Body of pancreas (tissue), 4 donors: ENCODE measurements around the gene USP24. TPM values are rescaled to one million over a fixed set of nuclear protein-coding genes. Genes with fewer than 3 reads are reported as not detected.

ENCODE experiments used
- ATAC-seq: fragments of 150-250 bp; one replicate; pipeline ENCODE4 v1.9.1; 2016
- DNase-seq, 4 donors: peaks; one replicate each; pipeline ENCODE4 v3.0.0-alpha.2; 2019
- H3K27ac ChIP-seq, 4 donors: fragments of 200-600 bp; sonication (generic); 1 replicate in 3 of 4; 2 replicates in 1 of 4; pipeline versions ENCODE4 v1.5.1 to v1.6.1; 2016 to 2019; ENCODE audit warnings: mild to moderate bottlenecking in 1 of 4, mixed read lengths in 1 of 4, moderate library complexity in 1 of 4
- H3K27me3 ChIP-seq, 2 donors: fragments of 200-600 bp; sonication (generic); one replicate each; pipeline ENCODE4 v1.6.0; 2016; ENCODE audit warnings: mild to moderate bottlenecking in 1 of 2
- H3K36me3 ChIP-seq, 2 donors: fragments of 200-600 bp; sonication (generic); replicated peaks in 1 of 2; 2 replicates each; pipeline ENCODE4 v1.5.1; 2016; ENCODE audit warnings: low read depth in 2 of 2; ENCODE audit not compliant: insufficient read depth in 1 of 2
- H3K4me1 ChIP-seq: fragments of 200-600 bp; sonication (generic); one replicate; pipeline ENCODE4 v1.6.0; 2016
- H3K4me3 ChIP-seq, 2 donors: fragments of 200-600 bp; sonication (generic); 1 replicate in 1 of 2; 2 replicates in 1 of 2; pipeline ENCODE4 v1.5.1; 2016 to 2019
- H3K9me3 ChIP-seq, 3 donors: fragments of 200-600 bp; sonication (generic); 1 replicate in 2 of 3; 2 replicates in 1 of 3; pipeline ENCODE4 v1.5.1; 2016
- CTCF ChIP-seq, 7 experiments: fragments of 450-650 bp in 4 of 7; fragments of 200-600 bp in 3 of 7; sonication (generic) in 3 of 7; IDR thresholded peaks; one replicate each; pipeline ENCODE4 v1.5.1; 2016 to 2019; ENCODE audit warnings: antibody characterized with exemption in 7 of 7
- POLR2A ChIP-seq, 3 donors: fragments of 450-650 bp; IDR thresholded peaks; one replicate each; pipeline ENCODE4 v1.6.1; 2016; ENCODE audit warnings: antibody characterized with exemption in 3 of 3, mild to moderate bottlenecking in 2 of 3
- WGBS, 2 donors: methylation state at CpG; one replicate each; pipeline ENCODE4 v1.1.5; 2017; 5-methylcytosine and 5-hydroxymethylcytosine counted together
- intact Hi-C: fragments of 100-400 bp; cut with DNase I; formaldehyde crosslinking; loops from one replicate; pipeline ENCODE4 v1.15.1; 2023
- total RNA-seq, 2 donors: library from RNA; depleted of rRNA; stranded (reverse); fragments of >200 nt; gene quantifications; one replicate each; pipeline ENCODE4 v1.1.0, GENCODE V29; 2016

The USP24 gene
- total RNA-seq, 2 donors from 2014 or later = 28.3 to 68.6 TPM

GRCh38 chr1:55140546-55140983 lies 74.6 kb downstream of the USP24 start:
- ATAC-seq (peak; percentile 92), DNase-seq (peak; percentile 71 to 87 (median 76))
- Histone ChIP-seq H3K27me3 (no peaks in the 10 kb centered on the region), H3K36me3 (peaks cover 3 to 47% of the 10 kb centered on the region in 2 donors), H3K4me3 (no peak overlapping the region), H3K27ac (peak overlapping the region in 1 of 4 donors; percentile 23), H3K4me1 (no peaks in the 10 kb centered on the region), H3K9me3 (no peaks in the 10 kb centered on the region)
- intact Hi-C loops = loop anchor here (5.0 kb wide), 1 partner anchor 137 kb away; no protein-coding TSS in a partner anchor
- 2 to 6% methylated on average over 3 of the region's 3 CpGs for WGBS, 2 donors
- TF ChIP-seq POLR2A (IDR thresholded peaks at IDR 0.05) (no peak), CTCF (IDR thresholded peaks at IDR 0.05) (peak; percentile 50 to 87 (median 82))

- intact Hi-C loops = loop anchor here (5.0 kb wide), 1 partner anchor 137 kb away; no protein-coding TSS in a partner anchor
- DNase-seq (no peak), ATAC-seq (no peak)
- TF ChIP-seq POLR2A (IDR thresholded peaks at IDR 0.05) (no peak), CTCF (IDR thresholded peaks at IDR 0.05) (no peak)
- Histone ChIP-seq H3K4me3 (no peak overlapping the region), H3K27ac (no peak overlapping the region), H3K27me3 (no peaks in the 10 kb centered on the region), H3K36me3 (peaks cover 6 to 44% of the 10 kb centered on the region in 2 donors), H3K4me1 (no peaks in the 10 kb centered on the region), H3K9me3 (no peaks in the 10 kb centered on the region)
- 80 to 83% methylated on average over 2 of the region's 2 CpGs for WGBS, 2 donors
Observed at GRCh38 chr1:55140137-55140536, 75.0 kb downstream of the USP24 start.

GRCh38 chr1:55138823-55139222 lies 76.3 kb downstream of the USP24 start:
- no peak for DNase-seq
- 79 to 97% methylated on average over 2 of the region's 2 CpGs for WGBS, 2 donors
- Histone ChIP-seq H3K27ac (no peak overlapping the region), H3K9me3 (no peaks in the 10 kb centered on the region), H3K4me3 (no peak overlapping the region), H3K4me1 (no peaks in the 10 kb centered on the region), H3K27me3 (no peaks in the 10 kb centered on the region), H3K36me3 (peaks cover 7 to 42% of the 10 kb centered on the region in 2 donors)
- intact Hi-C loops = no loop called here
- ATAC-seq = no peak
- TF ChIP-seq CTCF (IDR thresholded peaks at IDR 0.05) (no peak), POLR2A (IDR thresholded peaks at IDR 0.05) (no peak)

- TF ChIP-seq POLR2A (IDR thresholded peaks at IDR 0.05) (no peak), CTCF (IDR thresholded peaks at IDR 0.05) (no peak)
- H3K36me3 ChIP-seq = peaks cover 7 to 31% of the 10 kb centered on the region in 2 donors
- ATAC-seq (no peak), DNase-seq (no peak)
- H3K27ac ChIP-seq = no peak overlapping the region
- H3K4me3 ChIP-seq = no peak overlapping the region
- intact Hi-C loops = no loop called here
- no peaks in the 10 kb centered on the region for H3K27me3 ChIP-seq
- H3K4me1 ChIP-seq = peaks cover 6% of the 10 kb centered on the region
- WGBS, 2 donors = 83 to 87% methylated on average over 7 of the region's 7 CpGs
- H3K9me3 ChIP-seq = no peaks in the 10 kb centered on the region
Observed at GRCh38 chr1:55134152-55134808, 80.9 kb downstream of the USP24 start.

GRCh38 chr1:55131801-55132200 lies 83.4 kb downstream of the USP24 start:
- Histone ChIP-seq H3K4me1 (peaks cover 10% of the 10 kb centered on the region), H3K27ac (no peak overlapping the region), H3K4me3 (no peak overlapping the region), H3K36me3 (peaks cover 7 to 25% of the 10 kb centered on the region in 2 donors), H3K27me3 (no peaks in the 10 kb centered on the region), H3K9me3 (no peaks in the 10 kb centered on the region)
- TF ChIP-seq POLR2A (IDR thresholded peaks at IDR 0.05) = no peak
- no peak for TF ChIP-seq CTCF (IDR thresholded peaks at IDR 0.05)
- DNase-seq = no peak
- no peak for ATAC-seq
- intact Hi-C loops = no loop called here
- WGBS, 2 donors = 68 to 83% methylated on average over 2 of the region's 2 CpGs
